Gastroesophageal sphincter (tissue), 3 donors: ENCODE measurements around the gene NFIX.

ENCODE experiments used
- CTCF ChIP-seq, 4 experiments: fragments of 200-600 bp in 2 of 4; fragments of 450-650 bp in 2 of 4; sonication (generic) in 1 of 4; IDR thresholded peaks; one replicate each; pipeline ENCODE4 v1.5.1; 2017 to 2019; ENCODE audit warnings: antibody characterized with exemption in 4 of 4, mild to moderate bottlenecking in 2 of 4, moderate library complexity in 2 of 4
- POLR2A ChIP-seq, 2 donors: fragments of 450-650 bp; IDR thresholded peaks; one replicate each; pipeline ENCODE4 v1.6.1; 2017; ENCODE audit warnings: antibody characterized with exemption in 2 of 2, mild to moderate bottlenecking in 2 of 2, moderate library complexity in 1 of 2
- POLR2AphosphoS5 ChIP-seq: sonication (generic); formaldehyde crosslinking; IDR thresholded peaks from one replicate; pipeline ENCODE4 v1.6.1; 2017; ENCODE audit warnings: antibody characterized with exemption

- TF ChIP-seq POLR2A (IDR thresholded peaks at IDR 0.05) (no peak), POLR2AphosphoS5 (no peak), CTCF (IDR thresholded peaks at IDR 0.05) (no peak)
These were observed 23.0 kb downstream of the NFIX start for GRCh38 chr19:13018035-13018914.
